ENCODE measurements around the gene PRKAG2.

The PRKAG2 gene

GRCh38 chr7:151719897-151720242 is 157.0 kb downstream of the PRKAG2 start:
- no peak for DNase-seq

- no peak for DNase-seq
Observed at GRCh38 chr7:151719031-151719896, 157.7 kb downstream of the PRKAG2 start.

GRCh38 chr7:151717918-151718317 is 159.0 kb downstream of the PRKAG2 start:
- no peak for DNase-seq

- DNase-seq, result no peak
Observed at GRCh38 chr7:151717415-151717814, 159.5 kb downstream of the PRKAG2 start.

- no peak for DNase-seq
Observed at GRCh38 chr7:151716323-151716722, 160.6 kb downstream of the PRKAG2 start.

GRCh38 chr7:151715666-151716315 is 161.1 kb downstream of the PRKAG2 start:
- no peak for DNase-seq

GRCh38 chr7:151714201-151714600 is 162.7 kb downstream of the PRKAG2 start:
- DNase-seq, result no peak

- no peak for DNase-seq
Observed at GRCh38 chr7:151712810-151713125, 164.1 kb downstream of the PRKAG2 start.

- no peak for DNase-seq
Observed at GRCh38 chr7:151711906-151712809, 164.8 kb downstream of the PRKAG2 start.

GRCh38 chr7:151711435-151711872 is 165.5 kb downstream of the PRKAG2 start:
- DNase-seq, result no peak

GRCh38 chr7:151710646-151711434 is 166.1 kb downstream of the PRKAG2 start:
- DNase-seq, result no peak

- no peak for DNase-seq
Observed at GRCh38 chr7:151710121-151710640, 166.7 kb downstream of the PRKAG2 start.

GRCh38 chr7:151709141-151710038 is 167.5 kb downstream of the PRKAG2 start:
- DNase-seq, result no peak

GRCh38 chr7:151708610-151709009 is 168.3 kb downstream of the PRKAG2 start:
- no peak for DNase-seq

- DNase-seq, result no peak
Observed at GRCh38 chr7:151707757-151708156, 169.2 kb downstream of the PRKAG2 start.

- no peak for DNase-seq
Observed at GRCh38 chr7:151707105-151707469, 169.8 kb downstream of the PRKAG2 start.

- DNase-seq, result no peak
Observed at GRCh38 chr7:151706277-151707104, 170.4 kb downstream of the PRKAG2 start.

GRCh38 chr7:151705636-151706276 is 171.2 kb downstream of the PRKAG2 start:
- no peak for DNase-seq

GRCh38 chr7:151704960-151705635 is 171.8 kb downstream of the PRKAG2 start:
- no peak for DNase-seq
